Measurements from ENCODE around the gene ENPP1.
A peak's percentile ranks its signal among the peaks of the same experiment; 100 is the strongest.
"Not testable (repeated sequence)": the region's sequence is repeated elsewhere in the genome, so short reads cannot be mapped to it uniquely, and the experiment has no call there.

ENPP1 gene

DNA sequence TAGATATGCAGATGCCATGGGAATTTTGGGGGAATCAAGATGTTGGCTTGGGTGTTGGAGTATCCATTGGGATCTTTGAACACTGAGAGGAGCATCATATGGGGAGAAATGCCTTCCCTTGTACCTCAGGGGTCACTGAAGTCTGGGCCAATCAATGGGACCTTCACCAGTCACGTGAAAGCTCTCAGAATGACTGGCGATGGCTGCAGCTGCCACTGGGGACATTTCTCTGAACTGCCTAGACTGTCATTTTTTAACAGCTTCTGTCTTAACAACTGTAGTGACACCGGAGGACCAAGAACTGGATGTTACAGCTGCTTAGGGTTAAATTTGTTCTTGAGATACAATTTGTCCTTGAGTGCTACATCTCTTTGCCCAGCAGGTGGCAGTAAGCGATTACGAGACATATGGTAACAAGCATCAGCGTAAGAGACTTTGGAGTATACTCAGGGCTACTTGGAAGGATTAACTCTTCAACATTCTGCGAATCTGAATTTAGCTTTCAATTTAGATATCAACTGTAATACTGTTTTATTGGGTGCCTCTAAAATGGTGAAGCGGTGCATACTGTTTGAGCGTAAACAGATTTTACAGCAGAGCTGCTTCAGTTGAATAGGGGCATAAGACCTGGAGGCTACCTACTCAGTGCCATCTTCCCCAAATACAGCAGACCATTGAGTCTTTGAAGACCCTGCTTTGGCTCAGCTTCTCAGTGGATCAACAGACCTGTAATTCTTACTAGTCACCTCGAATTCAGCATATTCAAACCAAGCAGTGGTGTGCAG lies 107.3 kb downstream of the ENPP1 start:
- DNase-seq (ENCODE audit: extremely low read depth, insufficient read length): peak; percentile 9
- H3K27me3 ChIP-seq (replicated peaks; ENCODE audit: control insufficient read depth, insufficient read depth, low read length): no peaks in the 10 kb centered on the region; the same call in 1 of the 2 replicates
- H3K36me3 ChIP-seq (ENCODE audit: control insufficient read depth, insufficient read depth, low read length): no peaks in the 10 kb centered on the region
- TF ChIP-seq, protein P1, sequence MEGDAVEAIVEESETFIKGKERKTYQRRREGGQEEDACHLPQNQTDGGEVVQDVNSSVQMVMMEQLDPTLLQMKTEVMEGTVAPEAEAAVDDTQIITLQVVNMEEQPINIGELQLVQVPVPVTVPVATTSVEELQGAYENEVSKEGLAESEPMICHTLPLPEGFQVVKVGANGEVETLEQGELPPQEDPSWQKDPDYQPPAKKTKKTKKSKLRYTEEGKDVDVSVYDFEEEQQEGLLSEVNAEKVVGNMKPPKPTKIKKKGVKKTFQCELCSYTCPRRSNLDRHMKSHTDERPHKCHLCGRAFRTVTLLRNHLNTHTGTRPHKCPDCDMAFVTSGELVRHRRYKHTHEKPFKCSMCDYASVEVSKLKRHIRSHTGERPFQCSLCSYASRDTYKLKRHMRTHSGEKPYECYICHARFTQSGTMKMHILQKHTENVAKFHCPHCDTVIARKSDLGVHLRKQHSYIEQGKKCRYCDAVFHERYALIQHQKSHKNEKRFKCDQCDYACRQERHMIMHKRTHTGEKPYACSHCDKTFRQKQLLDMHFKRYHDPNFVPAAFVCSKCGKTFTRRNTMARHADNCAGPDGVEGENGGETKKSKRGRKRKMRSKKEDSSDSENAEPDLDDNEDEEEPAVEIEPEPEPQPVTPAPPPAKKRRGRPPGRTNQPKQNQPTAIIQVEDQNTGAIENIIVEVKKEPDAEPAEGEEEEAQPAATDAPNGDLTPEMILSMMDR (IDR thresholded peaks at IDR 0.05; ENCODE audit: insufficient read depth, low read length, poor library complexity, severe bottlenecking): peak; percentile 77
- no peak overlapping the region for H3K4me3 ChIP-seq (replicated peaks; ENCODE audit: low read depth, low read length)

DNA sequence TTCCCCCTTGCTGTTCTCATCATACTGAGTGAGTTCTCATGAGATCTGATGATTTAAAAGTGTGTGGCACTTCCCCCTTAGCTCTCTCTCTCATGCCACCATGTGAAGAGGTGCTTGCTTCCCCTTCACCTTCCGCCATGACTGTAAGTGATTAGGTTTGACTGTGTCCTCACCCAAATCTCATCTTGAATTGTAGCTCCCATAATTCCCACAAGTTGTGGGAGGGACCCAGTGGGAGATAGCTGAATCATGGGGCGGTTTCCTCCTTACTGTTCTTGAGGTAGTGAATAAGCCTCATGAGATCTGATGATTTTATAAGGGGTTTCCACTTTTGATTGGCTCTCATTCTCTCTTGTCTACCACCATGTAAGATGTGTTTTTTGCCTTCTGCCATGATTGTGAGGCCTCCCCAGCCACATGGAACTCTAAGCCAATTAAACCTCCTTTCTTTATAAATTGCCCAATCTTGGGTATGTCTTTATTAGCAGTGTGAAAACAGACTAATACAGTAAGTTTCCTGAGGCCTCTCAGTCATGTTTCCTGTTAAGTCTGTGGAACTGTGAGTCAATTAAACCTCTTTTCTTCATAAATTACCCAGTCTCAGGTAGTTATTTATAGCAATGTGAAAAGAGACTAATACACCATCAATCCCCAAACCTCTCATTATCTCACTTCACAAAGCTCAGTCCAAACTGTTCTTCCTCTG lies 108.4 kb downstream of the ENPP1 start:
- not testable (repeated sequence) for DNase-seq (ENCODE audit: extremely low read depth, insufficient read length); H3K4me3 ChIP-seq (replicated peaks; ENCODE audit: low read depth, low read length); H3K36me3 ChIP-seq (ENCODE audit: control insufficient read depth, insufficient read depth, low read length); H3K27me3 ChIP-seq (replicated peaks; ENCODE audit: control insufficient read depth, insufficient read depth, low read length)

DNA sequence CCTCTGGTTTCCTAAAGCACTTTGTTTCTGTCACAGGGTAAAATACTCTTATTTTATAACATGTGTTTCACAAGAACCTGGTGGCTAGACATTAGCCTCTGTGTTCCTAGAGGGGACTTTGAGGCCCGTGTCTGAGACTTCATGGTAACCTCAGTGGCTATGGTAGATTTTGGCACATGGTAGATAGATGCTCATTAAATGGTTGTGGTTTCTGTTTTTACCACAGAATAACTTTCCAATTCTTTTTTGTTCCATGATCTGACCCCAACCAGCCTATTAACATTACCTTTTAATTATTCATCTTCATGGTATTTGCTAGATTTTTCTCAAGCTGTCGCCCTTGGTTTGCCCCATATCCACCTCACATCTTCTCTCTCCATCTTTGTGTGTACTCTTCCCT lies 109.0 kb downstream of the ENPP1 start:
- TF ChIP-seq, protein P1 (IDR thresholded peaks at IDR 0.05; ENCODE audit: insufficient read depth, low read length, poor library complexity, severe bottlenecking): no peak
- DNase-seq (ENCODE audit: extremely low read depth, insufficient read length): no peak
- H3K27me3 ChIP-seq (replicated peaks; ENCODE audit: control insufficient read depth, insufficient read depth, low read length): no peaks in the 10 kb centered on the region; the same call in 1 of the 2 replicates

DNA sequence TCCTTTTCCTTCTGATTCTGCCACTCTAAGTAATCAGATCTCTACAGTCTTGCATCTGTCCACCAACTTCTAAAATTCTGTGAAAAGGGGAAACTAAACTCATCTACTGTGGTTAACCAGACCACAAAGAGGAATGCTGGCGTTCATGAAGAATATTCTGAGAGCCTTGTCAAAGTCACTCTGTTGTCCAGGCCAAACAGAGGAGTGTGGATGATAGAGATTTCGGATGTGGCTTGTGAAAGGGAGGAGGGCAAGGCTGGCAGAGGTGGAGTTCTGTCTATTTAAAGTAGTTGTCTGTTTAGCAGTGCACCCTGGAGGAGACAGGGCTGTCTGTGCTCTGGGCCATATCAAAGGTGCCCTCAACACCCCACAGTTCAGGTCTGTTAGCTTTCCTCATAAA lies 109.5 kb downstream of the ENPP1 start:
- TF ChIP-seq, protein P1 (IDR thresholded peaks at IDR 0.05; ENCODE audit: insufficient read depth, low read length, poor library complexity, severe bottlenecking): no peak

More for the DNA sequence above, 109.0 kb downstream of the ENPP1 start:
- H3K36me3 ChIP-seq (ENCODE audit: control insufficient read depth, insufficient read depth, low read length): no peaks in the 10 kb centered on the region
- no peak overlapping the region for H3K4me3 ChIP-seq (replicated peaks; ENCODE audit: low read depth, low read length)

DNA sequence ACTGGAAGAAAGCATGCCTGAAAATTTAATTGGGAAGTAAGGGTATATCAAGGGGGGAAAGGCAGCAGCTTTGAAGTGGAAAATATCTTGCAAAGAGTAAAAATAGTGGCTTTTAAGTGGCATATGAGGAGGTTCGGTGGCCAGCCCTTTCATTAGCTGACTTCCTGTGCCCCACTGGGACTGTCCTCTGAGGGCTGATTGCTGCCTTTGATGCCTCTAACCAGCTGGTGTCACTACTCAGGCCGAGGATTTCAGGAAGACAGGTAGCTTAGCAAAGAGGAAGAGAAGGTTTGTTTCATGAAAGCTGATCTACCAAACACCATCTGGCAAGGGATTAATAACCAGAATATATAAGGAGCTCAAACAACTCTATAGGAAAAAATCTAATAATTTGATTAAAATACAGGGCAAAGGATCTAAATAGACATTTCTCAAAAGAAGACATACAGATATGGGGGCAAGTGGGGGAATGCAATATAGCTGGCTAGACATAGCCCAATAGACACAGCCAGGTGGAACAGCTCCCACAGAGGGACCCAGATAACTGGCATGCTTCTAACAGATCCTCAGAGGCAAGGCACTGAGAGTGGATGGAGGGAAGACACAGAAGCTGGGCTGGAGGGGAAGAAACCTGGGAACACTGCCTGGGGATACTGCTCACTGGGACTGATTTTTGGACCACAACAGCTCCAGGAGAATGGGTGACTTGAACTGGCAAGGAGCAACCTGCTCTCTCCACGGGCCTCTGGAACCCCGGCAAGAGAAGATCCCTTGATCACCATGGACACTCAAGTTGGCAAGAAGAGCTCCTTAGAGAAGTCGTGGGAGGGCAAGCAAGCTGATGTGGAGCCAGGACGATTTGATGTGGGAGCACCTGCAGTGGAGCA lies 110.2 kb downstream of the ENPP1 start:
- DNase-seq (ENCODE audit: extremely low read depth, insufficient read length): no peak
- Histone ChIP-seq H3K36me3 (ENCODE audit: control insufficient read depth, insufficient read depth, low read length) (no peaks in the 10 kb centered on the region), H3K4me3 (replicated peaks; ENCODE audit: low read depth, low read length) (no peak overlapping the region), H3K27me3 (replicated peaks; ENCODE audit: control insufficient read depth, insufficient read depth, low read length) (no peaks in the 10 kb centered on the region; the same call in 1 of the 2 replicates)
- TF ChIP-seq, protein P1 (IDR thresholded peaks at IDR 0.05; ENCODE audit: insufficient read depth, low read length, poor library complexity, severe bottlenecking): no peak

More for the DNA sequence above, 109.5 kb downstream of the ENPP1 start:
- Histone ChIP-seq H3K27me3 (replicated peaks; ENCODE audit: control insufficient read depth, insufficient read depth, low read length) (no peaks in the 10 kb centered on the region; the same call in 1 of the 2 replicates), H3K4me3 (replicated peaks; ENCODE audit: low read depth, low read length) (no peak overlapping the region), H3K36me3 (ENCODE audit: control insufficient read depth, insufficient read depth, low read length) (no peaks in the 10 kb centered on the region)
- no peak for DNase-seq (ENCODE audit: extremely low read depth, insufficient read length)
